Keratinocyte (primary cell): ENCODE results near the gene FAM219A. TPM values are rescaled to one million over a fixed set of nuclear protein-coding genes. Genes with fewer than 3 reads are reported as not detected.

Experiments used
- DNase-seq: peaks from one replicate; pipeline ENCODE4 v3.0.0-alpha.2; 2011; ENCODE audit warnings: low read depth, missing footprints, low spot score
- FAIRE-seq: peaks from 2 replicates; lab custom pipeline; 2011; peaks lifted over from hg19 to GRCh38; lab: Jason Lieb, UNC
- H2AFZ ChIP-seq: 2 replicates; pipeline ENCODE4 v1.6.0; 2012; ENCODE audit warnings: low read length, control low read depth, inconsistent platforms; ENCODE audit not compliant: control insufficient read depth
- H3K27ac ChIP-seq: 2 replicates; pipeline ENCODE4 v1.5.1; 2011; ENCODE audit warnings: low read length; ENCODE audit not compliant: control insufficient read depth, insufficient read depth
- H3K27me3 ChIP-seq: 3 replicates; pipeline ENCODE4 v1.6.0; 2011; ENCODE audit warnings: low read length; ENCODE audit not compliant: control insufficient read depth, insufficient read depth; ENCODE audit errors: extremely low read depth
- H3K36me3 ChIP-seq, 2 experiments: 2 replicates in 1 of 2; 3 replicates in 1 of 2; pipeline ENCODE4 v1.5.1; 2011; ENCODE audit warnings: low read length in 2 of 2, mild to moderate bottlenecking in 1 of 2; ENCODE audit not compliant: control insufficient read depth in 2 of 2, insufficient read depth in 2 of 2; ENCODE audit errors: extremely low read depth in 1 of 2
- H3K4me1 ChIP-seq: 3 replicates; pipeline ENCODE4 v1.5.1; 2011; ENCODE audit warnings: low read length; ENCODE audit not compliant: control insufficient read depth, insufficient read depth; ENCODE audit errors: extremely low read depth
- H3K4me2 ChIP-seq: 3 replicates; pipeline ENCODE4 v1.6.0; 2011; ENCODE audit warnings: low read depth, low read length; ENCODE audit not compliant: control insufficient read depth, insufficient read depth; ENCODE audit errors: extremely low read depth
- H3K4me3 ChIP-seq, 3 experiments: fragments of 200-600 bp in 1 of 3; sonication (generic) in 1 of 3; 2 replicates in 2 of 3; 3 replicates in 1 of 3; pipeline ENCODE4 v1.5.1; 2011 to 2016; ENCODE audit warnings: low read length in 3 of 3, mild to moderate bottlenecking in 3 of 3, control low read depth in 2 of 3, inconsistent platforms in 1 of 3, low read depth in 1 of 3, mixed read lengths in 1 of 3, mixed run types in 1 of 3, moderate library complexity in 1 of 3; ENCODE audit not compliant: control insufficient read depth in 2 of 3, insufficient read depth in 2 of 3; ENCODE audit errors: extremely low read depth in 1 of 3
- H3K79me2 ChIP-seq: 2 replicates; pipeline ENCODE4 v1.6.0; 2012; ENCODE audit warnings: low read length; ENCODE audit not compliant: control insufficient read depth, insufficient read depth
- H3K9ac ChIP-seq: 3 replicates; pipeline ENCODE4 v1.6.0; 2011; ENCODE audit warnings: low read length; ENCODE audit not compliant: control insufficient read depth, insufficient read depth; ENCODE audit errors: extremely low read depth
- H3K9me1 ChIP-seq: 3 replicates; pipeline ENCODE4 v1.6.0; 2011; ENCODE audit warnings: low read length; ENCODE audit not compliant: control insufficient read depth, insufficient read depth; ENCODE audit errors: extremely low read depth
- H3K9me3 ChIP-seq: 2 replicates; pipeline ENCODE4 v1.5.1; 2012; ENCODE audit warnings: low read depth, low read length; ENCODE audit not compliant: control insufficient read depth
- H4K20me1 ChIP-seq: 3 replicates; pipeline ENCODE4 v1.6.0; 2011; ENCODE audit warnings: low read length; ENCODE audit not compliant: control insufficient read depth, insufficient read depth; ENCODE audit errors: extremely low read depth
- EZH2 ChIP-seq: IDR thresholded peaks from one replicate; pipeline ENCODE4 v1.6.1; 2012; ENCODE audit warnings: inconsistent platforms, mild to moderate bottlenecking, low read length, moderate library complexity
- dilution Hi-C: fragments of 300-500 bp; cut with MboI; formaldehyde crosslinking; loops from one replicate; pipeline ENCODE4 v1.7.0; 2020; ENCODE audit warnings: low sequenced_read_pairs; ENCODE audit not compliant: extremely low pct_ligation_motif_present
- polyA plus RNA-seq, 5 experiments: library from polyadenylated mRNA; depleted of rRNA in 3 of 5; stranded (reverse) in 3 of 5; stranded (forward) in 1 of 5; unstranded in 1 of 5; fragments of >200 nt; gene quantifications; 1 replicate in 1 of 5; 2 replicates in 3 of 5; 3 replicates in 1 of 5; pipeline versions ENCODE4 v1.2.1 to v1.2.3, GENCODE V29; 2011 to 2012; ENCODE audit warnings: missing spikeins in 2 of 5, low read depth in 1 of 5, low replicate concordance in 1 of 5
- TF ChIP-seq, protein P1 (sequence below), 3 experiments: IDR thresholded peaks in 1 of 3; conservative IDR thresholded peaks in 1 of 3; optimal IDR thresholded peaks in 1 of 3; 2 replicates in 2 of 3; 3 replicates in 1 of 3; pipeline versions ENCODE3 to v1.5.1; 2011; ENCODE audit warnings: low read length in 3 of 3, mild to moderate bottlenecking in 3 of 3, moderate library complexity in 2 of 3, control low read depth in 1 of 3, inconsistent platforms in 1 of 3; ENCODE audit not compliant: insufficient read depth in 2 of 3; ENCODE audit errors: extremely low read depth in 1 of 3

The FAM219A gene
- polyA plus RNA-seq, 1 donor (not counting 4 experiments of a cell fraction or from before 2014, with no cell fraction given) = 8.9 TPM

DNA sequence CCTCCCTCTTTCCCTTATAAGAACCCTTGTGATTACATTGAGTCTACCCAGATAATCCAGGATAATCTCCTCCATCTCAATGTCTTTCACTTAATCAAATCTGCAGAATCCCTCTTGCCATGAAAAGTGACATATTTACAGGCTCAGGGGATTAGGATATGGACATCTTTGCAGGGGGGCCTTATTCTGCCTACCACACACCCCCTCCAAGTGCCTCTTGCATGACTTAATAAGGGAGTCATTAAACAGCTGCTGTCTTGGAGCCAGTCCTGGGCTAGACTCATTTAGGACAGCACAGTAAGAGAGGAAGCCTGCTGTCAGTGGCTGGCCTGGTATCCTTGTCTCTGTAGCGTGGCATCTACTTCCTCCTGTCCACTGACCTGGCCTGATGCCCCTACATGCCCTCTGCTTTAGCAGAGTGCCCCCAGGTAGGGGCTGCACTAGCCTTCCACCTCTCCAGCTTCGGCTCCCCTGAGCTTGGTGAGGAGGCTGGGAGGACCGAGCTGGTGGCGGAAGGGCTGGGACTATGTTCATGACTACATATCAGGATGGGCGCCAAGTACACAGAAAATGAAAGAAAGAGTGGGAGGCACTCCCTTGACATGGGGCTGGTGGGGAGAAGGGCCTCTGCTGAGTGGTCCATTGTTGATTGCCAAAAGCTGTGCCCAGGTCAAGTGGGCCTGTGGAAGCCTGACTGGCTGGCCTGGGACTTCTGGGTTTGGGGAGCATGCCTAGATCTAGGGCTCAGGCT lies 47.2 kb upstream of the FAM219A start:
- no peak overlapping the region for H2AFZ ChIP-seq
- TF ChIP-seq EZH2 = no peak
- TF ChIP-seq, protein P1, sequence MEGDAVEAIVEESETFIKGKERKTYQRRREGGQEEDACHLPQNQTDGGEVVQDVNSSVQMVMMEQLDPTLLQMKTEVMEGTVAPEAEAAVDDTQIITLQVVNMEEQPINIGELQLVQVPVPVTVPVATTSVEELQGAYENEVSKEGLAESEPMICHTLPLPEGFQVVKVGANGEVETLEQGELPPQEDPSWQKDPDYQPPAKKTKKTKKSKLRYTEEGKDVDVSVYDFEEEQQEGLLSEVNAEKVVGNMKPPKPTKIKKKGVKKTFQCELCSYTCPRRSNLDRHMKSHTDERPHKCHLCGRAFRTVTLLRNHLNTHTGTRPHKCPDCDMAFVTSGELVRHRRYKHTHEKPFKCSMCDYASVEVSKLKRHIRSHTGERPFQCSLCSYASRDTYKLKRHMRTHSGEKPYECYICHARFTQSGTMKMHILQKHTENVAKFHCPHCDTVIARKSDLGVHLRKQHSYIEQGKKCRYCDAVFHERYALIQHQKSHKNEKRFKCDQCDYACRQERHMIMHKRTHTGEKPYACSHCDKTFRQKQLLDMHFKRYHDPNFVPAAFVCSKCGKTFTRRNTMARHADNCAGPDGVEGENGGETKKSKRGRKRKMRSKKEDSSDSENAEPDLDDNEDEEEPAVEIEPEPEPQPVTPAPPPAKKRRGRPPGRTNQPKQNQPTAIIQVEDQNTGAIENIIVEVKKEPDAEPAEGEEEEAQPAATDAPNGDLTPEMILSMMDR (optimal IDR thresholded peaks at IDR 0.05 in 1 of 3, IDR thresholded peaks at IDR 0.05 in 1 of 3, conservative IDR thresholded peaks at IDR 0.05 in 1 of 3; ENCODE audit: extremely low read depth in 1 of 3, insufficient read depth in 2 of 3, low read length in 3 of 3) = no peak
- no peak overlapping the region for H3K4me3 ChIP-seq
- no peak for DNase-seq
- dilution Hi-C loops = no loop called here
- H3K4me2 ChIP-seq = no peak overlapping the region
- no peak for FAIRE-seq
- peaks cover 2% of the 10 kb centered on the region for H4K20me1 ChIP-seq
- no peaks in the 10 kb centered on the region for H3K9me1 ChIP-seq
- H3K4me1 ChIP-seq = no peaks in the 10 kb centered on the region
- H3K27me3 ChIP-seq = peaks cover 31% of the 10 kb centered on the region
- H3K36me3 ChIP-seq = no peaks in the 10 kb centered on the region
- H3K27ac ChIP-seq = no peak overlapping the region
- H3K79me2 ChIP-seq = no peaks in the 10 kb centered on the region
- no peaks in the 10 kb centered on the region for H3K9me3 ChIP-seq
- no peak overlapping the region for H3K9ac ChIP-seq

DNA sequence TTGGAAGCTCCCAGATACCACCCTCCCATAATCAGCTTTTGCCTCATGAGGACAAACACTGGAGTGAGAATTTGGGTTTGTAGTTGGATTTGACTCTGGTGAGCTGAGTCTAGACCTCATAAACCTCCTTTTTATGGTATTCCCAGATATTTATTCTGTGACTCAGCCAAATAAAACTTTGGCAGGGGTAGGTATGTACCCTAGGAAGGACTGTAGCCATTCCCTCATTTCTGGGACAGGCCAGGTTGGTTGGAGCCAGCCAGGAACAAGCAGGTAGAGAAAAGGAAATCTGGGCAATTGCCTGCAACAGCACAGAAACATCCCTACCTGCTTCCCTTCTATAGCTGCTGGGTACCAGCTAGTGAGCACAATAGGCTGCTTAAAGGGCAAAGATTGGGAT lies 45.0 kb upstream of the FAM219A start:
- H3K9me1 ChIP-seq = no peaks in the 10 kb centered on the region
- no peak overlapping the region for H3K9ac ChIP-seq
- no peak for FAIRE-seq
- H3K9me3 ChIP-seq = no peaks in the 10 kb centered on the region
- no peak overlapping the region for H3K4me3 ChIP-seq
- TF ChIP-seq, protein P1 (optimal IDR thresholded peaks at IDR 0.05 in 1 of 3, IDR thresholded peaks at IDR 0.05 in 1 of 3, conservative IDR thresholded peaks at IDR 0.05 in 1 of 3; ENCODE audit: extremely low read depth in 1 of 3, insufficient read depth in 2 of 3, low read length in 3 of 3) = no peak
- no peak for TF ChIP-seq EZH2
- H2AFZ ChIP-seq = no peak overlapping the region
- H3K27me3 ChIP-seq = peaks cover 31% of the 10 kb centered on the region
- no peak overlapping the region for H3K4me2 ChIP-seq
- peaks cover 14% of the 10 kb centered on the region for H3K4me1 ChIP-seq
- no peaks in the 10 kb centered on the region for H3K79me2 ChIP-seq
- no peak for DNase-seq
- no peaks in the 10 kb centered on the region for H3K36me3 ChIP-seq
- no peak overlapping the region for H3K27ac ChIP-seq
- peaks cover 2% of the 10 kb centered on the region for H4K20me1 ChIP-seq
- dilution Hi-C loops = no loop called here
